Mesothelial cell of epicardium (in vitro differentiated cells): ENCODE measurements around the gene BCO2. TPM values are rescaled to one million over a fixed set of nuclear protein-coding genes. Genes with fewer than 3 reads are reported as not detected.
"Not testable (repeated sequence)": the region's sequence is repeated elsewhere in the genome, so short reads cannot be mapped to it uniquely, and the experiment has no call there.

Experiments used
- DNase-seq, 2 experiments: peaks; one replicate each; pipeline ENCODE4 v3.0.0; 2021; ENCODE audit warnings: low spot score in 2 of 2; ENCODE audit not compliant: unreplicated experiment in 2 of 2
- H3K27ac Mint-ChIP-seq: 2 replicates; pipeline ENCODE4 v1.8.0; 2021; ENCODE audit warnings: mixed read lengths
- H3K27me3 Mint-ChIP-seq: 2 replicates; pipeline ENCODE4 v1.8.0; 2021; ENCODE audit warnings: low read depth, mixed read lengths
- H3K36me3 Mint-ChIP-seq: 2 replicates; pipeline ENCODE4 v1.8.0; 2021; ENCODE audit warnings: mixed read lengths
- H3K4me1 Mint-ChIP-seq: 2 replicates; pipeline ENCODE4 v1.8.0; 2021; ENCODE audit warnings: mixed read lengths
- H3K4me3 Mint-ChIP-seq: 2 replicates; pipeline ENCODE4 v1.8.0; 2021; ENCODE audit warnings: mild to moderate bottlenecking, moderate library complexity, mixed read lengths
- H3K9me3 Mint-ChIP-seq: 2 replicates; pipeline ENCODE4 v1.8.0; 2021; ENCODE audit warnings: mixed read lengths
- total RNA-seq: library from RNA; stranded (reverse); gene quantifications from 3 replicates; pipeline ENCODE4 v1.2.1, GENCODE V29; 2021
- TF ChIP-seq, protein P1 (sequence below): fragments of 200-600 bp; sonication (generic); IDR thresholded peaks from one replicate; pipeline ENCODE4 v1.5.0; 2021; ENCODE audit warnings: antibody characterized with exemption; ENCODE audit not compliant: unreplicated experiment

Gene BCO2
- total RNA-seq, 1 donor from 2014 or later, result 43.4 TPM

DNA sequence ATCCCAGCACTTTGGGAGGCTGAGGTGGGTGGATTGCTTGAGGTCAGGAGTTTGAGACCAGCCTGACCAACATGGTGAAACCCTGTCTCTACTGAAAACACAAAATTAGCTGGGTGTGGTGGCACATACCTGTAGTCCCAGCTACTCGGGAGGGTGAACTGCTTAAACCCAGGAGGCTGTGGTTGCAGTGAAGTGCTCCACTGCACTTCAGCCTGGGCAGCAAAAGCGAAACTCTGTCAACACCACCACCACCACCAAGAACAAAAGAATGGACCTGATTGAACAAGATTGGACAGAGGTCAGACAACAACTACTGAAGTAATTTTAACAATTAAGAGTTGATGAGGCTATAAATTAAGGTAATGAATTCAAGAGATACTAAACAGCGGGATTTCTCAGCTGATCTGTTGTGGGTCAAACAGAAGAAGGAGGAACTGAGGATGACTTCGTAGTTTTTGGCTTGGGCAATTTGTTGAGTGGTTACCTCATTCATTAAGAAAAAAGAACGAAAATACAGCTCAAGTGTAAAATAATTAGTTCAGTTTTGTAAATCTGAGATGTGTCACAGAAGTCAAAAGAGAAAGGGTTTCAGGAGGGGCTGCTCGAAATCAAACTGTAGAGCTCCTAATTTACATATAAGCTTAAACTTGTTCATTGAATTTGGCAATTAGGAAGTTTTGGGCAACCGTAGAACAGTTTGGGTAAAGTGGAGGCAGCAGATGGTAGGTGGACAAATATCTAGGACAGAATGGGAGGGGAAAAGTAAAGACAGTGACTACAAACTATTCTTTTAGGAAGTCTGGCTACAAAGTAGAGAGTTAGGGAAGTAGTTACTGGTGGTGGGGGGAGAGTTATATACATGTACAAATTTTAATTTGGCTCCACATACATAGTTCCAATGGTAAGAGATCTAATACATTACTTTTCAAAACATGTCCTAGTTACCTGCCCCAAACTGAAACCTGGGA lies 15.9 kb upstream of the BCO2 start:
- Mint-ChIP-seq H3K4me1 (no peaks in the 10 kb centered on the region), H3K9me3 (no peaks in the 10 kb centered on the region), H3K36me3 (no peaks in the 10 kb centered on the region), H3K27ac (no peak overlapping the region), H3K27me3 (no peaks in the 10 kb centered on the region), H3K4me3 (no peak overlapping the region)
- no peak for DNase-seq
- TF ChIP-seq, protein P1, sequence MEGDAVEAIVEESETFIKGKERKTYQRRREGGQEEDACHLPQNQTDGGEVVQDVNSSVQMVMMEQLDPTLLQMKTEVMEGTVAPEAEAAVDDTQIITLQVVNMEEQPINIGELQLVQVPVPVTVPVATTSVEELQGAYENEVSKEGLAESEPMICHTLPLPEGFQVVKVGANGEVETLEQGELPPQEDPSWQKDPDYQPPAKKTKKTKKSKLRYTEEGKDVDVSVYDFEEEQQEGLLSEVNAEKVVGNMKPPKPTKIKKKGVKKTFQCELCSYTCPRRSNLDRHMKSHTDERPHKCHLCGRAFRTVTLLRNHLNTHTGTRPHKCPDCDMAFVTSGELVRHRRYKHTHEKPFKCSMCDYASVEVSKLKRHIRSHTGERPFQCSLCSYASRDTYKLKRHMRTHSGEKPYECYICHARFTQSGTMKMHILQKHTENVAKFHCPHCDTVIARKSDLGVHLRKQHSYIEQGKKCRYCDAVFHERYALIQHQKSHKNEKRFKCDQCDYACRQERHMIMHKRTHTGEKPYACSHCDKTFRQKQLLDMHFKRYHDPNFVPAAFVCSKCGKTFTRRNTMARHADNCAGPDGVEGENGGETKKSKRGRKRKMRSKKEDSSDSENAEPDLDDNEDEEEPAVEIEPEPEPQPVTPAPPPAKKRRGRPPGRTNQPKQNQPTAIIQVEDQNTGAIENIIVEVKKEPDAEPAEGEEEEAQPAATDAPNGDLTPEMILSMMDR, result no peak

DNA sequence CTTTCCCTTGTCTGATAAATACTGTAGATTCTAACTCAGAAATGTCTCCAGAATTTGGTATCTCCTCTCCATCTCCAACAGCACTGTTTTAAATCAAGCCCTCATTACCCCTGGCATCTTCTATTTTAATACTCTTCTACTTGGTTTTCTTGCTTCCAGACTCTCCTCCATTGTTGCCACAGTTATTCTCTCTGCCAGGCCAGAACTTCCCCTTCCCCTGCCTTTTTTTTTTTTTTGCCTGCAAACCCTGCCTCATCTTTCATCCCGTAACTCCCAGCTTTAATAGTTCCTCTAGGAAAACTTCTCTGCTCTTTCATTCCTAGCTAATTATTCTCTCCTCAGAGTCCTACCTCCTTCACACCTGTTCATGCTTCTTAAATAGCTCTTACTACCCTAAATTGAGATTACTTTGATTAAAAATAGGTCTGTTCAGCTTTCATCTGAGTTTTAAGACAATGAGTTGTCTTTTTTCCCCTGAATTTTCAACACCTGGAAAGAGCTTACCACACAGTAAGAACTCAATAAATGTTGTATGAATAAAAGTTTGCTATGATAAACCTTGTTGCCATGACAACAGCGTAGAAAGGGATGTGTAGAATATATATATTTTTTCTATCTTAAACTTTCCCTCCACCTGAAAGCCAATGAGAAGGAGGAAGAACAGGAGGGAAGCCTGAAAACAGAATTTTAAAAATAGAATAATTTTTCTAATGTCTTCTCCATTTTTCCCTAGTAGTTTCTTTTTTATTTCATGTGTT lies 15.0 kb upstream of the BCO2 start:
- Mint-ChIP-seq H3K36me3 (no peaks in the 10 kb centered on the region), H3K27me3 (no peaks in the 10 kb centered on the region), H3K9me3 (no peaks in the 10 kb centered on the region), H3K4me3 (no peak overlapping the region), H3K4me1 (no peaks in the 10 kb centered on the region), H3K27ac (no peak overlapping the region)
- DNase-seq, result no peak
- TF ChIP-seq, protein P1, result no peak

DNA sequence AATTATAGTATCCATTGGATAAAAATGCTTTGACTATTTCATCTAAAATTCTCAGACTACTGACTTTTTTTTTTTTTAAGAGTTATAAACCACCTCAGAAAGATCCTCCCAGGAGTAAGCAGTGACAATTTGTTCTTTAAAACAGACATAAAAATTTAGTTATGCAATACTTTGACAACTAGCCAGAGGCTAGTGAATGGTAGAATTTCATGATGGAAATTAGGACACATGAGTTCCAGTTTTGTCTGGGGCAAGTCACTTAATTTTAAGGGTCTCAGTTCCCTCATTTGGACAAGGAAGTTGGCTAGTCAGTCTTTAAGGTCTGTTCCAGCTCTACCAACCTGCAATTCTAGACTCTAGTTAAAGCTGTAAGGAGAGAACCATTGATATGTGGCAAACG lies 14.3 kb upstream of the BCO2 start:
- Mint-ChIP-seq H3K27ac (no peak overlapping the region), H3K9me3 (no peaks in the 10 kb centered on the region), H3K27me3 (no peaks in the 10 kb centered on the region), H3K36me3 (no peaks in the 10 kb centered on the region), H3K4me1 (no peaks in the 10 kb centered on the region), H3K4me3 (no peak overlapping the region)
- no peak for DNase-seq
- TF ChIP-seq, protein P1, result no peak

DNA sequence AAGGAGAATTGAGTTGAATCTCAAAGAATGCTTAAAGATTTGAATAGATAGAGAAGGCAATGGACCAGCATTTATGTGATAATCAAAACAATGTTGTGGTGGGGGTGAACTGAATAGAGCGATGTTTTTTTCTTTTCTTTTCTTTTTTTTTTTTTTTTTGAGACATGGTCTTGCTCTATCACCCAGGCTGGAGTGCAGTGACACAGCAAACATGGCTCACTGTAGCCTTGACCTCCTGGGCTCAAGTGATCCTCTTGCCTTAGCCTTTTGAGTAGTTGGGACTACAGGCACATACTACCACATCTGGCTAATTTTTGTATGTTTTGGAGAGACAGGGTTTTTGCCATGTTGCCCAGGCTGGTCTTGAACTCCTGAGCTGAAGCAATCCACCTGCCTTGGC lies 13.1 kb upstream of the BCO2 start:
- H3K9me3 Mint-ChIP-seq, DNase-seq, H3K27me3 Mint-ChIP-seq, H3K4me3 Mint-ChIP-seq, H3K36me3 Mint-ChIP-seq, H3K27ac Mint-ChIP-seq, H3K4me1 Mint-ChIP-seq: not testable (repeated sequence)

DNA sequence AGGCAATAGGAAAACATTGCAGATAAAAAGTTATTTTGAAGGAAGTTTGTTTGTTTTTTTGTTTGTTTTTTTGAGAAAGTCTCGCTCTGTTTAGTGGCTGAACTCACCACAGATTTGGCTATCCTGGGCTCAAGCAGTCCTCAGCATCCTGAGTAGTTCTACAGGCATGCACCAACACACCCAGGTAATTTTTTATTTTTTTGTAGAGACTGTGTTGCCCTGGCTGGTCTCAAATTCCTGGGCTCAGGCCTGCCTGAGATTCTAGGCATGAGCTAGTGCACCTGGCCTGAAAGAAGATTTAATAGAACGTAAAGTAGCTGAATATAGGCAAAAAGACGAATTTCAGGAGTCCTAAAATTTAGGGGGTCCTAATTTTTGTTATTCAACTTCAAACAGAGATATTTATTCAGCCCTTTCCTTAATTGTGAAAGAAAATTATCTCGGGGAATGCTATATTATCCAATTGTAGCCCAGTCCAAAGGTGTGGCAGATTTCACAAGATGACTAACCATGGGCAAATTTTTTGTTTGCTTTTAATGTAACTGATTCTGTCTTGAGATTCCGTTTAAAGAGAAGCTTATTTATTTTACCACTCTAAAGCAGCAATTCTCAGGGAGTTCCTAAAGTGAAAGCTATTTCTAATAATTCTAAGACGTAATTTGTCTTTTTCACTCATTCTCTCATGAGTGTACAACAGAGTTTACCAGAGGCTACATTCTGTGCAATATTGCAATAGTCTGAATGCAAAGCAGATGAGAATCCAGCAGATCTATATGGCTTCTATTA lies 12.4 kb upstream of the BCO2 start:
- H3K9me3 Mint-ChIP-seq, result no peaks in the 10 kb centered on the region
- no peaks in the 10 kb centered on the region for H3K36me3 Mint-ChIP-seq
- no peaks in the 10 kb centered on the region for H3K27me3 Mint-ChIP-seq
- H3K4me3 Mint-ChIP-seq, result no peak overlapping the region
- TF ChIP-seq, protein P1, result no peak
- no peak for DNase-seq
- H3K4me1 Mint-ChIP-seq, result no peaks in the 10 kb centered on the region
- H3K27ac Mint-ChIP-seq, result no peak overlapping the region
